Measurements from ENCODE around the gene GNPTG.

GNPTG gene

GRCh38 chr16:1401061-1401757, 49.5 kb downstream of the GNPTG start:
- DNase-seq: no peak

GRCh38 chr16:1401758-1402154, 50.0 kb downstream of the GNPTG start:
- DNase-seq: no peak

GRCh38 chr16:1403036-1403435, 51.3 kb downstream of the GNPTG start:
- no peak for DNase-seq

- DNase-seq: no peak
Measured at GRCh38 chr16:1403733-1404132, 52.0 kb downstream of the GNPTG start.

- no peak for DNase-seq
Measured at GRCh38 chr16:1407753-1408152, 56.0 kb downstream of the GNPTG start.

- DNase-seq: peak; percentile 97
Measured at GRCh38 chr16:1408171-1408837, 56.6 kb downstream of the GNPTG start.

- no peak for DNase-seq
Measured at GRCh38 chr16:1412847-1413246, 61.1 kb downstream of the GNPTG start.

All from activated gamma-delta T cell treated with Interleukin-2 at 50 U/mL for 16 hours (primary cell).